Glutamatergic neuron (in vitro differentiated cells): ENCODE measurements around the gene GXYLT2. TPM values are rescaled to one million over a fixed set of nuclear protein-coding genes. Genes with fewer than 3 reads are reported as not detected.

ENCODE experiments used
- DNase-seq: peaks from one replicate; pipeline ENCODE4 v3.0.0; 2022
- H3K27ac Mint-ChIP-seq: one replicate; pipeline ENCODE4 v1.8.0; 2020; ENCODE audit warnings: mild to moderate bottlenecking, mixed read lengths, inconsistent platforms; ENCODE audit not compliant: unreplicated experiment
- H3K27me3 Mint-ChIP-seq: one replicate; pipeline ENCODE4 v1.8.0; 2020; ENCODE audit warnings: mild to moderate bottlenecking, moderate library complexity, mixed read lengths, inconsistent platforms; ENCODE audit not compliant: unreplicated experiment
- H3K36me3 Mint-ChIP-seq: one replicate; pipeline ENCODE4 v1.8.0; 2020; ENCODE audit warnings: mild to moderate bottlenecking, mixed read lengths, inconsistent platforms; ENCODE audit not compliant: unreplicated experiment
- H3K4me1 Mint-ChIP-seq: one replicate; pipeline ENCODE4 v1.8.0; 2020; ENCODE audit warnings: mild to moderate bottlenecking, low read depth, mixed read lengths, inconsistent platforms; ENCODE audit not compliant: unreplicated experiment
- H3K4me3 Mint-ChIP-seq: one replicate; pipeline ENCODE4 v1.8.0; 2020; ENCODE audit warnings: mild to moderate bottlenecking, mixed read lengths, inconsistent platforms; ENCODE audit not compliant: unreplicated experiment
- H3K9me3 Mint-ChIP-seq: one replicate; pipeline ENCODE4 v1.8.0; 2020; ENCODE audit warnings: mild to moderate bottlenecking, moderate library complexity, mixed read lengths, inconsistent platforms; ENCODE audit not compliant: unreplicated experiment
- CTCF ChIP-seq: fragments of 200-600 bp; sonication (generic); IDR thresholded peaks from one replicate; pipeline ENCODE4 v1.5.0; 2021; ENCODE audit not compliant: partially characterized antibody, unreplicated experiment
- total RNA-seq: library from RNA; stranded (reverse); fragmentation: NEBNext Ultra II Directional; extraction: Animal tissue kit (Norgen Biotek cat#: 25700); gene quantifications from one replicate; pipeline ENCODE4 v1.2.1, GENCODE V29; 2021; ENCODE audit not compliant: unreplicated experiment

GXYLT2 gene
- total RNA-seq, 1 donor from 2014 or later = 10.9 TPM

DNA sequence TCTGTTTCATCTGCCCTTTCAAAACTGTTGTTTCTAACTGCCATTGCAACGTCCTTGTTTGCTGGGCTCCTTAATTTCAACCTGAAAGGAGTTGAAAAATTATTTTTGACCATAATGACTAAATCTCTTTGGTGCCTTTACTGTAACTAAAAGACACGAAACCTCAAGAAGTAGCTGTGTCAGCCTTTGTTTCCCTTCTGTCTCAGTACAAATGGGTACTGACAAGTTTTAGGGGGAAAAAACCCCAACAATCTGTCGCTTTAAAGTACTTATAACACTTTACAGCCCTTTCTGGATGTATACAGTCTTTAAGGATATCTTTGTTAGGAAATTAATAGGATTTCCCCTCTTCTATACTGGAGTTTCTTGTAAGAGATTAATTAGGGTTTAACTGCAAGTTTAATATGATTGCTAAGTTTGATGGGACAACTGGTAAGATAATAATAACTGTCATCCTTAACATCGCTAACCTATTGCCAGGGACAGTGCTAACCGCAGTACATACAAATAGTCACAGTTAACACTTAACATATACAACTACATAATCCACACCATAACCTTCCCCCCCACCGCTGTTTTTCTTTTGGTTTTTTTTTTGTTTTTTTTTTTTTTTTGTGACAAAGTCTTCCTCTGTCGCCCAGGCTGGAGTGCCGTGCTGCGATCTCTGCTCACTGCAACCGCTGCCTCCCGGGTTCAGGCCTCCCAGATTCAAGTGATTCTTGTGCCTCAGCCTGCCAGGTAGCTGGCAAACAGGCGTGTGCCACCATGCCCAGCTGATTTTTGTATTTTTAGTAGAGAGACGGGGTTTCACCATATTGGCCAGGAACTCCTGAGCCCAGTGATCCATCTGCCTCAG, 1.7 kb downstream of the GXYLT2 start:
- H3K4me1 Mint-ChIP-seq = peaks cover 33% of the 10 kb centered on the region
- DNase-seq = no peak
- peak overlapping the region; percentile 82 for H3K4me3 Mint-ChIP-seq
- H3K27me3 Mint-ChIP-seq = peaks cover 1% of the 10 kb centered on the region
- no peaks in the 10 kb centered on the region for H3K9me3 Mint-ChIP-seq
- peaks cover 5% of the 10 kb centered on the region for H3K36me3 Mint-ChIP-seq
- peak overlapping the region; percentile 40 for H3K27ac Mint-ChIP-seq
- no peak for TF ChIP-seq CTCF

GRCh38 chr3:72890166-72890925, 2.5 kb downstream of the GXYLT2 start:
- Mint-ChIP-seq H3K27me3 (peaks cover 1% of the 10 kb centered on the region), H3K27ac (no peak overlapping the region), H3K4me3 (peak overlapping the region; percentile 17), H3K36me3 (peaks cover 5% of the 10 kb centered on the region), H3K9me3 (no peaks in the 10 kb centered on the region), H3K4me1 (peaks cover 28% of the 10 kb centered on the region)
- no peak for TF ChIP-seq CTCF
- no peak for DNase-seq

DNA sequence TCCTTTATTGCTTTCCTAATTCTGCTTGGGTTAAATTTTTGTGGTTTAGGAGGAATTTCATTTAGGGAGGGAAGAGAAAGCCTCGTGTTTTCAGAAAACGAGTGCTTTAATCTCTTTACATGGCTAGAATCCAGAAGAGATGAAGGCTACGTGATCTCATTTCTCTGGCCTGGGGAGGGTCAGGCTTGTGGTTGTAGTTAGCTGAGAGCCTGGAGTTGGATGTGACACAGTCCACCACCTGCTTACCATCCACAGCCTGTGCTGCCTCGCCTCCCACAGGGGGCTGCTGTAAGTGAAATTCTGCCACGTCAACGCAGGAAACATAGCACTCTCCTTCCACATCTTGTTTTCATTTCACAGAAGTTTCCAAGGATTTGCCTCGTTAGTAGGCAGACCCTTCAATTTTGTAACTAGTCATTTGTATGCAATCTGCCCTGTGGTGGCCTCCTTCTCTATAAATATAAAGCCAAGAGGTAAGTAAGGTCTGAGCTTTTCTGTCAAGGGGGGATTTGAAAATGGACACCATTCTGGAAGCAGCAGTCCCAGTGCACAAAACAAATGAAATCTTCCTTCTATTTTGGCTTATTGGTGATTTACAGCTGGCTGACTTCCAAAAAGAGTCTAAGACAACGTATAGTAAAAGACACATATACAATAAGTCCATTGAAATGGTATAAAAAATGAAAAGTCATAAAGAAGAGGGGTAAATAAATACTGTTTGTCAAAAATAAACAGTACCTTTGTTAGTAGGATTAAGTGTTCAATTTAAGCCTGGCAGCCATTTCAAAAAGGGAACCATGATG, 3.4 kb downstream of the GXYLT2 start:
- DNase-seq = peak; percentile 27
- Mint-ChIP-seq H3K27me3 (peaks cover 1% of the 10 kb centered on the region), H3K4me3 (peak overlapping the region; percentile 66), H3K36me3 (peaks cover 5% of the 10 kb centered on the region), H3K4me1 (peaks cover 25% of the 10 kb centered on the region), H3K27ac (peak overlapping the region; percentile 20), H3K9me3 (no peaks in the 10 kb centered on the region)
- TF ChIP-seq CTCF = no peak

GRCh38 chr3:72892081-72892775, 4.4 kb downstream of the GXYLT2 start:
- Mint-ChIP-seq H3K27me3 (peaks cover 1% of the 10 kb centered on the region), H3K27ac (no peak overlapping the region), H3K36me3 (peaks cover 5% of the 10 kb centered on the region), H3K4me3 (no peak overlapping the region), H3K4me1 (peaks cover 25% of the 10 kb centered on the region), H3K9me3 (no peaks in the 10 kb centered on the region)
- no peak for DNase-seq
- no peak for TF ChIP-seq CTCF
